ENCODE measurements around the gene CDCP1.

DNA sequence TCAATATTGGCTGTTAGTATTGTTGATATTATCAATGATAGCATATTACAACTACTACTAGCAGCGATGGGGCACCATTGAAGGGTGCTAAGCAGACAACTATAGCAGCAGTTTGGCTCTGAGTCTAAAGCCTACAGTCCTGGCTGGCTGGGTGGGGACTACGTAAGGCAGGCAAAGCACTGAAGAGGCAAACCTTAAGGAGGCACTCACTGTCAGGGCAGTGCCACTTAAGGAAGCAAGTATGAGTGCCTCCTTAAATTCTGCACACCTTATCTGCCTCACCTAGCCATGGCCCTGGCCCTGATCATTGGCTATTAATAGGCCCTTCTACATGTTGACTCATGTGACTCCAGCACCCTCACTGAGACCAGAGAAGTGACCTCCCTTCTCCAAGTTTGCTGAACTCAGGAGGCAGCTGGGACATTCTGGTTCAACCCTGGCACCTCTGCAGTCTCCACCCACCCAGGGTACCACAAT is 20.6 kb downstream of the CDCP1 start:
- TF ChIP-seq CTCF (IDR thresholded peaks at IDR 0.05) (no peak), POLR2A (IDR thresholded peaks at IDR 0.05) (no peak)
